ENCODE data around the gene LRRC32. TPM values are rescaled to one million over a fixed set of nuclear protein-coding genes. Genes with fewer than 3 reads are reported as not detected.
"Not testable (repeated sequence)": the region's sequence is repeated elsewhere in the genome, so short reads cannot be mapped to it uniquely, and the experiment has no call there.

Gene LRRC32
- total RNA-seq, 6 donors from 2014 or later: 41.3 to 118 (median 60.3) TPM

- Histone ChIP-seq H3K27ac (no peak overlapping the region), H3K4me3 (no peak overlapping the region), H3K27me3 (no peaks in the 10 kb centered on the region), H3K9me3 (no peaks in the 10 kb centered on the region), H3K4me1 (peaks cover 0 to 4% (median 0%) of the 10 kb centered on the region in 4 donors), H3K36me3 (no peaks in the 10 kb centered on the region)
- no peak for ATAC-seq (ENCODE audit: low FRiP score in 2 of 2)
- WGBS, 2 donors: 75 to 85% methylated on average over 4 of the region's 4 CpGs
- no peak for DNase-seq
- TF ChIP-seq POLR2A (IDR thresholded peaks at IDR 0.05) (no peak), CTCF (IDR thresholded peaks at IDR 0.05) (no peak), POLR2AphosphoS5 (IDR thresholded peaks at IDR 0.05) (no peak), EP300 (IDR thresholded peaks at IDR 0.05) (no peak)
Observed at GRCh38 chr11:76646882-76647534, 23.5 kb downstream of the LRRC32 start.

GRCh38 chr11:76644591-76644990 is 26.0 kb downstream of the LRRC32 start:
- no peaks in the 10 kb centered on the region for H3K27me3 ChIP-seq
- no peak for TF ChIP-seq POLR2AphosphoS5 (IDR thresholded peaks at IDR 0.05)
- no peak for TF ChIP-seq POLR2A (IDR thresholded peaks at IDR 0.05)
- TF ChIP-seq CTCF (IDR thresholded peaks at IDR 0.05): no peak
- no peak for TF ChIP-seq EP300 (IDR thresholded peaks at IDR 0.05)
- no peak overlapping the region for H3K27ac ChIP-seq
- no peaks in the 10 kb centered on the region for H3K36me3 ChIP-seq
- DNase-seq (no peak), ATAC-seq (ENCODE audit: low FRiP score in 2 of 2) (no peak)
- H3K4me1 ChIP-seq: no peaks in the 10 kb centered on the region
- 70 to 73% methylated on average over 5 of the region's 5 CpGs for WGBS, 2 donors
- no peaks in the 10 kb centered on the region for H3K9me3 ChIP-seq
- no peak overlapping the region for H3K4me3 ChIP-seq

- 94% methylated on average over 3 of the region's 3 CpGs for WGBS, 2 donors
- not testable (repeated sequence) for H3K27me3 ChIP-seq; H3K9me3 ChIP-seq; H3K4me1 ChIP-seq; ATAC-seq (ENCODE audit: low FRiP score in 2 of 2); H3K4me3 ChIP-seq; H3K27ac ChIP-seq; H3K36me3 ChIP-seq; DNase-seq
Observed at GRCh38 chr11:76643711-76644110, 26.8 kb downstream of the LRRC32 start.

- 87 to 89% methylated on average over 8 of the region's 8 CpGs for WGBS, 2 donors
- no peak overlapping the region for H3K27ac ChIP-seq
- no peaks in the 10 kb centered on the region for H3K36me3 ChIP-seq
- TF ChIP-seq POLR2A (IDR thresholded peaks at IDR 0.05) (no peak), POLR2AphosphoS5 (IDR thresholded peaks at IDR 0.05) (no peak), EP300 (IDR thresholded peaks at IDR 0.05) (no peak), CTCF (IDR thresholded peaks at IDR 0.05) (no peak)
- ATAC-seq (ENCODE audit: low FRiP score in 2 of 2) (no peak), DNase-seq (no peak)
- H3K4me1 ChIP-seq: peaks cover 12 to 20% (median 13%) of the 10 kb centered on the region in 4 donors
- no peak overlapping the region for H3K4me3 ChIP-seq
- no peaks in the 10 kb centered on the region for H3K27me3 ChIP-seq
- no peaks in the 10 kb centered on the region for H3K9me3 ChIP-seq
Observed at GRCh38 chr11:76642341-76642740, 28.2 kb downstream of the LRRC32 start.

- TF ChIP-seq POLR2AphosphoS5 (IDR thresholded peaks at IDR 0.05): no peak
- TF ChIP-seq POLR2A (IDR thresholded peaks at IDR 0.05): no peak
- no peak for TF ChIP-seq CTCF (IDR thresholded peaks at IDR 0.05)
- TF ChIP-seq EP300 (IDR thresholded peaks at IDR 0.05): no peak
- Histone ChIP-seq H3K9me3 (no peaks in the 10 kb centered on the region), H3K27me3 (no peaks in the 10 kb centered on the region), H3K4me1 (peaks cover 13 to 24% (median 17%) of the 10 kb centered on the region in 4 donors), H3K27ac (no peak overlapping the region), H3K4me3 (no peak overlapping the region), H3K36me3 (no peaks in the 10 kb centered on the region)
- DNase-seq: no peak
- no peak for ATAC-seq (ENCODE audit: low FRiP score in 2 of 2)
- WGBS, 2 donors: 92 to 93% methylated on average over 4 of the region's 4 CpGs
Observed at GRCh38 chr11:76641905-76642304, 28.6 kb downstream of the LRRC32 start.
